Hepatocyte (in vitro differentiated cells): ENCODE results near the gene TMEM242. TPM values are rescaled to one million over a fixed set of nuclear protein-coding genes. Genes with fewer than 3 reads are reported as not detected.

Experiments
- DNase-seq: peaks from one replicate; pipeline ENCODE4 v3.0.0-alpha.2; 2016; ENCODE audit warnings: low spot score
- H2AFZ ChIP-seq: fragments of 200-600 bp; sonication (generic); 2 replicates; pipeline ENCODE4 v1.6.0; 2016; ENCODE audit warnings: antibody characterized with exemption, mild to moderate bottlenecking
- H3K27ac ChIP-seq: fragments of 200-600 bp; sonication (generic); 2 replicates; pipeline ENCODE4 v1.5.1; 2016; ENCODE audit warnings: mild to moderate bottlenecking
- H3K27me3 ChIP-seq: fragments of 200-600 bp; sonication (generic); 2 replicates; pipeline ENCODE4 v1.6.1; 2016
- H3K36me3 ChIP-seq: fragments of 200-600 bp; sonication (generic); replicated peaks from 2 replicates; pipeline ENCODE4 v1.5.1; 2016; ENCODE audit warnings: low read depth; ENCODE audit not compliant: insufficient read depth
- H3K4me1 ChIP-seq: fragments of 200-600 bp; sonication (generic); 2 replicates; pipeline ENCODE4 v1.5.1; 2016; ENCODE audit warnings: mild to moderate bottlenecking, moderate library complexity; ENCODE audit not compliant: insufficient read depth
- H3K4me2 ChIP-seq: fragments of 200-600 bp; sonication (generic); 2 replicates; pipeline ENCODE4 v1.6.0; 2016
- H3K4me3 ChIP-seq: fragments of 200-600 bp; sonication (generic); 2 replicates; pipeline ENCODE4 v1.5.1; 2016; ENCODE audit warnings: mild to moderate bottlenecking
- H3K79me2 ChIP-seq: fragments of 200-600 bp; sonication (generic); 2 replicates; pipeline ENCODE4 v1.6.0; 2017; ENCODE audit warnings: mild to moderate bottlenecking
- H3K9me2 ChIP-seq: fragments of 200-600 bp; sonication (generic); replicated peaks from 2 replicates; pipeline ENCODE4 v1.6.0; 2017; ENCODE audit warnings: mild to moderate bottlenecking; ENCODE audit not compliant: insufficient read depth
- H3K9me3 ChIP-seq: fragments of 200-600 bp; sonication (generic); 2 replicates; pipeline ENCODE4 v1.5.1; 2016; ENCODE audit warnings: low read depth, mild to moderate bottlenecking
- H4K20me1 ChIP-seq: fragments of 200-600 bp; sonication (generic); 2 replicates; pipeline ENCODE4 v1.6.0; 2016; ENCODE audit warnings: mild to moderate bottlenecking; ENCODE audit not compliant: insufficient read depth, poor library complexity, severe bottlenecking
- EZH2 ChIP-seq: fragments of 200-600 bp; sonication (generic); IDR thresholded peaks from 2 replicates; pipeline ENCODE4 v1.6.1; 2016; ENCODE audit warnings: antibody characterized with exemption, mild to moderate bottlenecking, borderline replicate concordance
- EZH2phosphoT487 ChIP-seq: fragments of 200-600 bp; sonication (generic); IDR thresholded peaks from one replicate; pipeline ENCODE4 v1.6.1; 2018; ENCODE audit warnings: antibody characterized with exemption, mild to moderate bottlenecking, low read depth, moderate library complexity; ENCODE audit not compliant: unreplicated experiment, severe bottlenecking
- WGBS: methylation state at CpG from one replicate; pipeline ENCODE4 v1.1.6; 2016; ENCODE audit warnings: low lambda C conversion rate; ENCODE audit errors: missing lambda C conversion rate; 5-methylcytosine and 5-hydroxymethylcytosine counted together
- polyA plus RNA-seq: library from polyadenylated mRNA; unstranded; fragments of >200 nt; fragmentation: Nextera tagmentation; extraction: Ambion mirVana; gene quantifications from 2 replicates; pipeline ENCODE4 v1.2.1, GENCODE V29; 2016
- total RNA-seq: library from RNA; depleted of rRNA; stranded (reverse); fragments of >200 nt; gene quantifications from 2 replicates; pipeline ENCODE4 v1.2.3, GENCODE V29; 2014
- TF ChIP-seq, protein P1 (sequence below): fragments of 200-600 bp; sonication (generic); IDR thresholded peaks from 2 replicates; pipeline ENCODE4 v1.5.1; 2016; ENCODE audit warnings: antibody characterized with exemption, mild to moderate bottlenecking; ENCODE audit not compliant: poor library complexity

TMEM242 gene
- total and polyA plus RNA-seq, 2 experiments from 2014 or later = 9.0 to 13.7 TPM

DNA sequence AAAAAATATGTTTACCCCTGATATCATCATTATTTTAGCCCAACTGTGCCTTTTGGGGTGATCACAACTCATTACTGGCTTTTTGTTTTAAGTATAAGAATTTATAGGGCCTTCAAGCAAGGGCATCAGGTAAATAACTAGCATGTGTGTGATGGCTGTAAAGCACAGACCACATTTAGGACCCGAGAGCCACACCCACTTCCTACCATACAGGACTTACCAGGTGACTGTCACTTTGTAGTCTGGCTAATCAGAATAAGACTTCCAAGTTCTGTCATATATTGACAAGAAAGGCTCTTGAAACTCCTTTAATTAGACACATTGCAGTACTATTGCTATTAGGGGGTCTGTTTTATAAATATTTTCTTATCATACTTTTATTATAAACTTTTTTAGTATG, 31.1 kb downstream of the TMEM242 start:
- peaks cover under 1% of the 10 kb centered on the region for H3K79me2 ChIP-seq
- no peaks in the 10 kb centered on the region for H4K20me1 ChIP-seq
- no peak overlapping the region for H2AFZ ChIP-seq
- DNase-seq = no peak
- no peaks in the 10 kb centered on the region for H3K4me1 ChIP-seq
- H3K27me3 ChIP-seq = no peaks in the 10 kb centered on the region
- H3K4me2 ChIP-seq = no peak overlapping the region
- no peaks in the 10 kb centered on the region for H3K9me3 ChIP-seq
- H3K27ac ChIP-seq = no peak overlapping the region
- no peaks in the 10 kb centered on the region for H3K9me2 ChIP-seq
- H3K4me3 ChIP-seq = no peak overlapping the region
- TF ChIP-seq EZH2phosphoT487 (no peak), EZH2 (no peak)
- TF ChIP-seq, protein P1, sequence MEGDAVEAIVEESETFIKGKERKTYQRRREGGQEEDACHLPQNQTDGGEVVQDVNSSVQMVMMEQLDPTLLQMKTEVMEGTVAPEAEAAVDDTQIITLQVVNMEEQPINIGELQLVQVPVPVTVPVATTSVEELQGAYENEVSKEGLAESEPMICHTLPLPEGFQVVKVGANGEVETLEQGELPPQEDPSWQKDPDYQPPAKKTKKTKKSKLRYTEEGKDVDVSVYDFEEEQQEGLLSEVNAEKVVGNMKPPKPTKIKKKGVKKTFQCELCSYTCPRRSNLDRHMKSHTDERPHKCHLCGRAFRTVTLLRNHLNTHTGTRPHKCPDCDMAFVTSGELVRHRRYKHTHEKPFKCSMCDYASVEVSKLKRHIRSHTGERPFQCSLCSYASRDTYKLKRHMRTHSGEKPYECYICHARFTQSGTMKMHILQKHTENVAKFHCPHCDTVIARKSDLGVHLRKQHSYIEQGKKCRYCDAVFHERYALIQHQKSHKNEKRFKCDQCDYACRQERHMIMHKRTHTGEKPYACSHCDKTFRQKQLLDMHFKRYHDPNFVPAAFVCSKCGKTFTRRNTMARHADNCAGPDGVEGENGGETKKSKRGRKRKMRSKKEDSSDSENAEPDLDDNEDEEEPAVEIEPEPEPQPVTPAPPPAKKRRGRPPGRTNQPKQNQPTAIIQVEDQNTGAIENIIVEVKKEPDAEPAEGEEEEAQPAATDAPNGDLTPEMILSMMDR = no peak
- H3K36me3 ChIP-seq = no peaks in the 10 kb centered on the region
- 90% methylated on average over 1 of the region's 1 CpG for WGBS

DNA sequence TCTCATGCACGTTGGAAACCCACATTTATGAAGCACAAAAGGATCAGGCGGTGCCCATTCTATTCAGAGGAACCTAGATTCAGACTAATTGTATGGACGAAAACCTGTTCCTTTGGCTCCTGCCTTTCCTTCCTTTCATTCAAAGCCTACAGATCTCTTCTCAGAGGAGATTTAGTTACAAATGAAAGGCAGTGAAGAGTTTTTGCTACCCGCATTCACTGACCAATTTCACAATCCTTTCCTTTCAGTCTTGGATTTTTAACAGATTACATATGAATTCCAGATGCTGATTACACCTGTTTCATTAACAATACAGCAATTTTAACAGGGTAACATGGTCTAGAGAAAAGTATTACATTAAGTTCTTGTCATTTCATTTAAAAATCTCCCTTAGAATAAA, 32.0 kb downstream of the TMEM242 start:
- H3K36me3 ChIP-seq = no peaks in the 10 kb centered on the region
- no peaks in the 10 kb centered on the region for H3K27me3 ChIP-seq
- TF ChIP-seq EZH2 = no peak
- TF ChIP-seq, protein P1 = no peak
- no peak overlapping the region for H3K4me2 ChIP-seq
- H3K9me2 ChIP-seq = no peaks in the 10 kb centered on the region
- no peaks in the 10 kb centered on the region for H4K20me1 ChIP-seq
- H2AFZ ChIP-seq = no peak overlapping the region
- H3K9me3 ChIP-seq = no peaks in the 10 kb centered on the region
- WGBS = 93% methylated on average over 4 of the region's 4 CpGs
- DNase-seq = no peak
- H3K4me3 ChIP-seq = no peak overlapping the region
- no peaks in the 10 kb centered on the region for H3K79me2 ChIP-seq
- no peak overlapping the region for H3K27ac ChIP-seq
- H3K4me1 ChIP-seq = no peaks in the 10 kb centered on the region

DNA sequence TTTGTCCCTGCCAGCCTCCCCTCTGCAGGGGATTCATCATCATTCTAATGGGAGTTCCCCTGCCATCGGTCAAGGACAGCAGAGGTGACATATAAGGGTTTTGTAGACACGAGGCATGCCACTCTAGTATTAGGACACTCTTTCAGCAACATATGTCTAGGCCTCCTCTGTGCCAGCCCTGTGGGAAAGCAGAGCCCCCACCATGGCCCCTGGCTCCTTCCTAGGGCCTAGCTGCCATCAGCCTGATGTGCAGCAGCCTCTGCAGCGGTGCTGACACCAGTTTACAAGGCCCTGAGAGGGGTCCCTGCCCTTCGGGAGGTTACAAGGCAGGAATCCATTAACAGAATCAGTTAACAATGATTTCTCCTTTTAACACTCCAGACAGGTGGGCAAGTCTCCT, 32.5 kb downstream of the TMEM242 start:
- no peak for DNase-seq
- Histone ChIP-seq H3K27me3 (no peaks in the 10 kb centered on the region), H3K9me2 (no peaks in the 10 kb centered on the region), H3K4me2 (no peak overlapping the region), H3K79me2 (no peaks in the 10 kb centered on the region), H4K20me1 (no peaks in the 10 kb centered on the region), H2AFZ (no peak overlapping the region), H3K36me3 (no peaks in the 10 kb centered on the region), H3K9me3 (no peaks in the 10 kb centered on the region), H3K27ac (no peak overlapping the region), H3K4me3 (no peak overlapping the region), H3K4me1 (no peaks in the 10 kb centered on the region)
- WGBS = 81% methylated on average over 4 of the region's 4 CpGs
- TF ChIP-seq, protein P1 = no peak
- TF ChIP-seq EZH2 (no peak), EZH2phosphoT487 (no peak)

DNA sequence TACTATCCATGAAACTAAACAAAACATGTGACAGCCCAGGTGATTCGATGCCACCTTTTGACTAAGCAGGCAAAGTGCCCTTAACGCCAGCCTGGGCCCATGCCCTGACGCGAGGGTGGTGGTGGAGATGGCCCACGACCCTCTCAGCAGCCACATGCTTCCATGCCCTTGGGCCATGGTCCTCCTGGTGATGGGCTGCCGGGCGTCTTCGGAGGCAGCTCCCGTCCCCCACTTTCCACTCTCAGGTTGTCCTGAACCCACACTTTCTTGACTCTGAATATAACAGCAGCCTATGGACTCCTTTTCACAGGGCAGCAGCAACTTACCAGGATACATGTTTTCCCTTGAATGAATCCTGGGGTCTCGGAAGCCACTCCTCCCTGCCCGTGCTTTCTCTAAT, 33.6 kb downstream of the TMEM242 start:
- Histone ChIP-seq H2AFZ (no peak overlapping the region), H3K36me3 (no peaks in the 10 kb centered on the region), H3K27ac (no peak overlapping the region), H4K20me1 (no peaks in the 10 kb centered on the region), H3K4me2 (no peak overlapping the region), H3K4me1 (no peaks in the 10 kb centered on the region), H3K9me2 (no peaks in the 10 kb centered on the region), H3K4me3 (no peak overlapping the region), H3K27me3 (no peaks in the 10 kb centered on the region), H3K9me3 (no peaks in the 10 kb centered on the region), H3K79me2 (no peaks in the 10 kb centered on the region)
- WGBS = 95% methylated on average over 11 of the region's 11 CpGs
- no peak for DNase-seq
- TF ChIP-seq, protein P1 = no peak
- no peak for TF ChIP-seq EZH2phosphoT487
- TF ChIP-seq EZH2 = no peak
